Stimulated activated CD4-positive, alpha-beta T cell treated with anti-CD3 and anti-CD28 coated beads, TNF-alpha, amount 100 ng/mL, for 1 hour (primary cell): ENCODE measurements around the gene DRAM1.
"Not testable (repeated sequence)": the region's sequence is repeated elsewhere in the genome, so short reads cannot be mapped to it uniquely, and the experiment has no call there.

ENCODE experiments used
- DNase-seq, 3 donors: peaks; one replicate each; pipeline ENCODE4 v3.0.0-alpha.2; 2020; ENCODE audit warnings: low read depth in 3 of 3, low spot score in 1 of 3

DRAM1 gene

GRCh38 chr12:101901777-101902176 is 24.4 kb downstream of the DRAM1 start:
- DNase-seq: no peak

GRCh38 chr12:101902641-101903040 is 25.3 kb downstream of the DRAM1 start:
- no peak for DNase-seq

- DNase-seq: no peak
Measured at GRCh38 chr12:101906226-101906625, 28.8 kb downstream of the DRAM1 start.

- DNase-seq: no peak
Measured at GRCh38 chr12:101908395-101908794, 31.0 kb downstream of the DRAM1 start.

GRCh38 chr12:101909646-101910045 is 32.3 kb downstream of the DRAM1 start:
- DNase-seq: no peak

GRCh38 chr12:101915841-101916240 is 38.5 kb downstream of the DRAM1 start:
- DNase-seq: no peak

- DNase-seq: not testable (repeated sequence)
Measured at GRCh38 chr12:101918805-101919204, 41.4 kb downstream of the DRAM1 start.

GRCh38 chr12:101919447-101919846 is 42.1 kb downstream of the DRAM1 start:
- no peak for DNase-seq

- DNase-seq: no peak
Measured at GRCh38 chr12:101920906-101921305, 43.5 kb downstream of the DRAM1 start.

- DNase-seq: no peak
Measured at GRCh38 chr12:101923045-101923718, 45.8 kb downstream of the DRAM1 start.

GRCh38 chr12:101924618-101925017 is 47.2 kb downstream of the DRAM1 start:
- DNase-seq: no peak

GRCh38 chr12:101925361-101925760 is 48.0 kb downstream of the DRAM1 start:
- no peak for DNase-seq

GRCh38 chr12:101925935-101926334 is 48.6 kb downstream of the DRAM1 start:
- no peak for DNase-seq

GRCh38 chr12:101927036-101927435 is 49.7 kb downstream of the DRAM1 start:
- DNase-seq: no peak

- DNase-seq: no peak
Measured at GRCh38 chr12:101927999-101928398, 50.6 kb downstream of the DRAM1 start.

- no peak for DNase-seq
Measured at GRCh38 chr12:101928556-101928955, 51.2 kb downstream of the DRAM1 start.

GRCh38 chr12:101929365-101930041 is 52.1 kb downstream of the DRAM1 start:
- DNase-seq: no peak

- DNase-seq: no peak
Measured at GRCh38 chr12:101931498-101932326, 54.3 kb downstream of the DRAM1 start.

- no peak for DNase-seq
Measured at GRCh38 chr12:101933866-101934514, 56.6 kb downstream of the DRAM1 start.

GRCh38 chr12:101935890-101936746 is 58.7 kb downstream of the DRAM1 start:
- no peak for DNase-seq

GRCh38 chr12:101939306-101939705 is 61.9 kb downstream of the DRAM1 start:
- no peak for DNase-seq
